Panc1 (cell line): ENCODE data around the gene ZNF329. TPM values are rescaled to one million over a fixed set of nuclear protein-coding genes. Genes with fewer than 3 reads are reported as not detected.

Source experiments
- ATAC-seq: fragments of 200-7000 bp; cut with Tn5 transposase; 2 replicates; pipeline ENCODE4 v1.9.1; 2020; ENCODE audit warnings: mild to moderate bottlenecking, moderate library complexity
- BruUV-seq: library from RNA; stranded (reverse); fragments of 400-500 nt; replicated peaks from 2 replicates; lab custom pipeline; 2021; lab: Mats Ljungman, UMichigan
- CTCF ChIA-PET: fragments of 300-600 bp; sonication (Branson Sonifier 250); formaldehyde crosslinking; loops from one replicate; lab custom pipeline; 2022; ENCODE audit warnings: antibody characterized with exemption; lab: Charles Lee
- POLR2A ChIA-PET: fragments of 300-600 bp; sonication (Branson Sonifier 250); formaldehyde crosslinking; loops from one replicate; lab custom pipeline; 2022; ENCODE audit warnings: antibody characterized with exemption; lab: Charles Lee
- DNase-seq: peaks from one replicate; pipeline ENCODE4 v3.0.0-alpha.2; 2010; ENCODE audit warnings: low read depth, low spot score
- H3K27ac ChIP-seq: 2 replicates; pipeline ENCODE4 v1.5.1; 2011; ENCODE audit warnings: mild to moderate bottlenecking, low read length, inconsistent platforms
- H3K27me3 ChIP-seq: fragments of 200-500 bp; sonication (Bioruptor generic); 2 replicates; pipeline ENCODE4 v1.6.0; 2014; ENCODE audit warnings: low read length, inconsistent platforms; ENCODE audit not compliant: control insufficient read depth, insufficient read depth
- H3K36me3 ChIP-seq: fragments of 200-500 bp; sonication (Bioruptor generic); 2 replicates; pipeline ENCODE4 v1.5.1; 2014; ENCODE audit warnings: inconsistent platforms, mild to moderate bottlenecking, low read length, moderate library complexity; ENCODE audit not compliant: control insufficient read depth, insufficient read depth
- H3K4me1 ChIP-seq: 2 replicates; pipeline ENCODE4 v1.5.1; 2011; ENCODE audit warnings: inconsistent platforms, mild to moderate bottlenecking, low read length, moderate library complexity; ENCODE audit not compliant: control insufficient read depth, insufficient read depth
- H3K4me3 ChIP-seq, 2 experiments: 2 replicates each; pipeline ENCODE4 v1.5.1; 2011 to 2012; ENCODE audit warnings: low read depth in 2 of 2, low read length in 2 of 2, mild to moderate bottlenecking in 2 of 2, inconsistent platforms in 1 of 2, moderate library complexity in 1 of 2
- H3K9me3 ChIP-seq: fragments of 200-500 bp; sonication (Bioruptor generic); 2 replicates; pipeline ENCODE4 v1.5.1; 2014; ENCODE audit warnings: low read depth, mild to moderate bottlenecking, inconsistent platforms, low read length, moderate library complexity; ENCODE audit not compliant: control insufficient read depth, insufficient read depth
- POLR2AphosphoS5 ChIP-seq: IDR thresholded peaks from 2 replicates; pipeline ENCODE4 v1.6.1; 2012; ENCODE audit warnings: mild to moderate bottlenecking, low read depth, low read length, moderate library complexity
- SIN3A ChIP-seq: IDR thresholded peaks from 2 replicates; pipeline ENCODE4 v1.6.1; 2012; ENCODE audit warnings: low read depth, mild to moderate bottlenecking, low read length, moderate library complexity, borderline replicate concordance; ENCODE audit not compliant: insufficient read depth
- TCF7L2 ChIP-seq: IDR thresholded peaks from 2 replicates; pipeline ENCODE4 v1.6.1; 2011; ENCODE audit warnings: mild to moderate bottlenecking, low read depth, low read length, inconsistent platforms
- in situ Hi-C: cut with HindIII; loops from 2 replicates; pipeline ENCODE4 v1.10.0; 2016; ENCODE audit warnings: low sequenced_read_pairs, low pct_unique_long_range_greater_than_20kb
- intact Hi-C: fragments of 100-400 bp; cut with micrococcal nuclease; formaldehyde crosslinking; loops from one replicate; pipeline ENCODE4 v1.10.0; 2022; ENCODE audit not compliant: unreplicated experiment
- total RNA-seq: library from RNA; stranded (reverse); gene quantifications from one replicate; pipeline ENCODE4 v1.2.1, GENCODE V29; 2021; ENCODE audit not compliant: unreplicated experiment
- TF ChIP-seq, protein P1 (sequence below): fragments of 450-650 bp; IDR thresholded peaks from 2 replicates; pipeline ENCODE4 v1.5.1; 2017; ENCODE audit warnings: mild to moderate bottlenecking
- TF ChIP-seq, protein P2 (sequence below), 2 experiments: IDR thresholded peaks; 2 replicates each; pipeline ENCODE4 v1.6.1; 2011 to 2012; ENCODE audit warnings: low read depth in 2 of 2, control low read depth in 1 of 2, low read length in 1 of 2, mild to moderate bottlenecking in 1 of 2, moderate library complexity in 1 of 2; ENCODE audit not compliant: insufficient read depth in 1 of 2

Gene ZNF329
- total RNA-seq, 1 experiment from 2014 or later, result 12.2 TPM

DNA sequence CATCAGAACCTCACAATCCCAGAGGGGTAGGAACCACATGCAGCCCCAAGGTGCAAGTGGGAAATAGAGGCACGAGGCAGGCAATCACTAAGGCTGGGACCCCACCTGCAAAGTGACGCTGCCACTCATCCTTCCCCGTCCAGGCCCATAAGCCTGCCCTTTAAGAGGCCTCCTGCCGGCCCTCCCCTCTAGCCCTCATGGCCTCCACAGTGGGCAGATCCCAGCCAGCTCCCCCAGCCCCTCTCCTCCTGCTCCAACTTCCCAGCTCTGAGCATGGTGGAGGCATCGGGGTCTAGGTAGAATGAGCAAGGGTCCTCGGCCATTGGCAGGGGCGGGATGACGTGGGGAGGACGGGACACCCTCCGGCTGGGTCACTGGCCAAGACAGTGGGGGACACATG, 55.3 kb downstream of the ZNF329 start:
- ChIA-PET POLR2A (no interaction called here), CTCF (no interaction called here)
- ATAC-seq (no peak), DNase-seq (no peak)
- no peaks in the 10 kb centered on the region for H3K27me3 ChIP-seq
- in situ Hi-C loops (no loop called here), intact Hi-C loops (no loop called here)
- no peak overlapping the region for H3K4me3 ChIP-seq
- H3K9me3 ChIP-seq, result no peaks in the 10 kb centered on the region
- BruUV-seq, result no TSS peak
- no peaks in the 10 kb centered on the region for H3K4me1 ChIP-seq
- H3K36me3 ChIP-seq, result no peaks in the 10 kb centered on the region
- TF ChIP-seq, protein P1, sequence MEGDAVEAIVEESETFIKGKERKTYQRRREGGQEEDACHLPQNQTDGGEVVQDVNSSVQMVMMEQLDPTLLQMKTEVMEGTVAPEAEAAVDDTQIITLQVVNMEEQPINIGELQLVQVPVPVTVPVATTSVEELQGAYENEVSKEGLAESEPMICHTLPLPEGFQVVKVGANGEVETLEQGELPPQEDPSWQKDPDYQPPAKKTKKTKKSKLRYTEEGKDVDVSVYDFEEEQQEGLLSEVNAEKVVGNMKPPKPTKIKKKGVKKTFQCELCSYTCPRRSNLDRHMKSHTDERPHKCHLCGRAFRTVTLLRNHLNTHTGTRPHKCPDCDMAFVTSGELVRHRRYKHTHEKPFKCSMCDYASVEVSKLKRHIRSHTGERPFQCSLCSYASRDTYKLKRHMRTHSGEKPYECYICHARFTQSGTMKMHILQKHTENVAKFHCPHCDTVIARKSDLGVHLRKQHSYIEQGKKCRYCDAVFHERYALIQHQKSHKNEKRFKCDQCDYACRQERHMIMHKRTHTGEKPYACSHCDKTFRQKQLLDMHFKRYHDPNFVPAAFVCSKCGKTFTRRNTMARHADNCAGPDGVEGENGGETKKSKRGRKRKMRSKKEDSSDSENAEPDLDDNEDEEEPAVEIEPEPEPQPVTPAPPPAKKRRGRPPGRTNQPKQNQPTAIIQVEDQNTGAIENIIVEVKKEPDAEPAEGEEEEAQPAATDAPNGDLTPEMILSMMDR, result no peak
- TF ChIP-seq TCF7L2, result no peak
- TF ChIP-seq POLR2AphosphoS5, result no peak
- TF ChIP-seq SIN3A, result no peak
- TF ChIP-seq, protein P2, sequence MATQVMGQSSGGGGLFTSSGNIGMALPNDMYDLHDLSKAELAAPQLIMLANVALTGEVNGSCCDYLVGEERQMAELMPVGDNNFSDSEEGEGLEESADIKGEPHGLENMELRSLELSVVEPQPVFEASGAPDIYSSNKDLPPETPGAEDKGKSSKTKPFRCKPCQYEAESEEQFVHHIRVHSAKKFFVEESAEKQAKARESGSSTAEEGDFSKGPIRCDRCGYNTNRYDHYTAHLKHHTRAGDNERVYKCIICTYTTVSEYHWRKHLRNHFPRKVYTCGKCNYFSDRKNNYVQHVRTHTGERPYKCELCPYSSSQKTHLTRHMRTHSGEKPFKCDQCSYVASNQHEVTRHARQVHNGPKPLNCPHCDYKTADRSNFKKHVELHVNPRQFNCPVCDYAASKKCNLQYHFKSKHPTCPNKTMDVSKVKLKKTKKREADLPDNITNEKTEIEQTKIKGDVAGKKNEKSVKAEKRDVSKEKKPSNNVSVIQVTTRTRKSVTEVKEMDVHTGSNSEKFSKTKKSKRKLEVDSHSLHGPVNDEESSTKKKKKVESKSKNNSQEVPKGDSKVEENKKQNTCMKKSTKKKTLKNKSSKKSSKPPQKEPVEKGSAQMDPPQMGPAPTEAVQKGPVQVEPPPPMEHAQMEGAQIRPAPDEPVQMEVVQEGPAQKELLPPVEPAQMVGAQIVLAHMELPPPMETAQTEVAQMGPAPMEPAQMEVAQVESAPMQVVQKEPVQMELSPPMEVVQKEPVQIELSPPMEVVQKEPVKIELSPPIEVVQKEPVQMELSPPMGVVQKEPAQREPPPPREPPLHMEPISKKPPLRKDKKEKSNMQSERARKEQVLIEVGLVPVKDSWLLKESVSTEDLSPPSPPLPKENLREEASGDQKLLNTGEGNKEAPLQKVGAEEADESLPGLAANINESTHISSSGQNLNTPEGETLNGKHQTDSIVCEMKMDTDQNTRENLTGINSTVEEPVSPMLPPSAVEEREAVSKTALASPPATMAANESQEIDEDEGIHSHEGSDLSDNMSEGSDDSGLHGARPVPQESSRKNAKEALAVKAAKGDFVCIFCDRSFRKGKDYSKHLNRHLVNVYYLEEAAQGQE (IDR thresholded peaks at IDR 0.05; ENCODE audit: insufficient read depth in 1 of 2, low read depth in 2 of 2, low read length in 1 of 2), result no peak
- H3K27ac ChIP-seq, result no peak overlapping the region

DNA sequence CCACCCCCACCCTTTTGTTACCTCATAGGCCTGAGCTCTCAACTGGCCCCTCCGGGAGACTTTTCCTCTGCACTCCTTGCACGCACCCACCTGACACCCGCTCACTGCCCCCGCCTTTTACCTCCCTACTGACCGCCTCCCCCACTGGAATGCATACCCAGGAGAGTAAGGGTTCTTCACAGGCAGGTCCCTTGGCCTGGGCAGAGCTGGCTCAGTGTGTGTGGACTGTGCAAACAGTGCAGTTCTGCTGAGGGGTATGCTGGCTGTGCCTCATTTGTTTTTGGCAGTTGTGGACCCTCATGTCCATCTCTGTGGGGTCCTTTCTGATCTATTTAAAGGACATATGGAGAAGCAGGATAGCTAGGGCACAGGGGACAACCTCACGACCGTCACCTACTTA, 57.5 kb downstream of the ZNF329 start:
- Histone ChIP-seq H3K4me3 (no peak overlapping the region), H3K27me3 (no peaks in the 10 kb centered on the region), H3K4me1 (no peaks in the 10 kb centered on the region), H3K9me3 (peaks cover 2% of the 10 kb centered on the region; the same call in 1 of the 2 replicates), H3K27ac (no peak overlapping the region), H3K36me3 (no peaks in the 10 kb centered on the region)
- TF ChIP-seq POLR2AphosphoS5, result no peak
- TF ChIP-seq SIN3A, result no peak
- TF ChIP-seq TCF7L2, result no peak
- TF ChIP-seq, protein P2 (IDR thresholded peaks at IDR 0.05; ENCODE audit: insufficient read depth in 1 of 2, low read depth in 2 of 2, low read length in 1 of 2), result no peak
- ChIA-PET POLR2A (interaction anchor here (0.6 to 0.7 kb wide), 2 partner anchors 19 to 267 kb away, joined by 3 to 14 read pairs; no protein-coding TSS in a partner anchor), CTCF (interaction anchor here (1.2 kb wide), 1 partner anchor 234 kb away, joined by 6 read pairs; the partner anchor contains the start of gene ZSCAN22)
- in situ Hi-C loops (no loop called here), intact Hi-C loops (no loop called here)
- ATAC-seq (no peak), DNase-seq (no peak)
- BruUV-seq, result no TSS peak
